ENCODE measurements around the gene ABHD11. TPM values are rescaled to one million over a fixed set of nuclear protein-coding genes. Genes with fewer than 3 reads are reported as not detected.
"Not testable (repeated sequence)": the region's sequence is repeated elsewhere in the genome, so short reads cannot be mapped to it uniquely, and the experiment has no call there.

Gene ABHD11, protein sequence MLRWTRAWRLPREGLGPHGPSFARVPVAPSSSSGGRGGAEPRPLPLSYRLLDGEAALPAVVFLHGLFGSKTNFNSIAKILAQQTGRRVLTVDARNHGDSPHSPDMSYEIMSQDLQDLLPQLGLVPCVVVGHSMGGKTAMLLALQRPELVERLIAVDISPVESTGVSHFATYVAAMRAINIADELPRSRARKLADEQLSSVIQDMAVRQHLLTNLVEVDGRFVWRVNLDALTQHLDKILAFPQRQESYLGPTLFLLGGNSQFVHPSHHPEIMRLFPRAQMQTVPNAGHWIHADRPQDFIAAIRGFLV
- total RNA-seq: 10 to 100 TPM; 21.5 to 22.7 TPM

- Histone ChIP-seq H3K9me3 (no peaks in the 10 kb centered on the region), H3K4me1 (peaks cover 83% of the 10 kb centered on the region), H3K27ac (peak within 1 kb of the TSS; percentile 94 to 100 (median 98)), H3K36me3 (replicated peaks in 1 of 2; ENCODE audit: insufficient read depth in 1 of 2, low read depth in 2 of 2) (peaks cover 0 to 7% of the 10 kb centered on the region in 2 donors), H3K4me3 (peak within 1 kb of the TSS; percentile 49 to 87), H3K27me3 (no peaks in the 10 kb centered on the region)
- DNase-seq: peak; percentile 98 to 100 (median 99)
- WGBS, 2 donors: 0% methylated on average over 21 to 78 of the region's 84 CpGs
- peak; percentile 74 for ATAC-seq
- TF ChIP-seq CTCF (IDR thresholded peaks at IDR 0.05) (peak in 1 of 7 experiments; percentile 4), POLR2A (IDR thresholded peaks at IDR 0.05) (peak; percentile 98 to 99 (median 99))
- intact Hi-C loops (cut with DNase I): no loop called here
Measured at GRCh38 chr7:73738612-73739386, at the start of gene ABHD11. Gene ABHD11 (minus strand): TSS chr7:73738802. CDS start chr7:73738770, 32 bp downstream.

- WGBS, 2 donors: 100% methylated on average over 1 of the region's 1 CpG
- H3K9me3 ChIP-seq; intact Hi-C loops (cut with DNase I); H3K36me3 ChIP-seq (replicated peaks in 1 of 2; ENCODE audit: insufficient read depth in 1 of 2, low read depth in 2 of 2); ATAC-seq; H3K4me3 ChIP-seq; H3K27ac ChIP-seq; DNase-seq; H3K27me3 ChIP-seq: not testable (repeated sequence)
- H3K4me1 ChIP-seq: peaks cover 13% of the 10 kb centered on the region
Measured at GRCh38 chr7:73787786-73788048, 49.1 kb upstream of the ABHD11 start.

DNA sequence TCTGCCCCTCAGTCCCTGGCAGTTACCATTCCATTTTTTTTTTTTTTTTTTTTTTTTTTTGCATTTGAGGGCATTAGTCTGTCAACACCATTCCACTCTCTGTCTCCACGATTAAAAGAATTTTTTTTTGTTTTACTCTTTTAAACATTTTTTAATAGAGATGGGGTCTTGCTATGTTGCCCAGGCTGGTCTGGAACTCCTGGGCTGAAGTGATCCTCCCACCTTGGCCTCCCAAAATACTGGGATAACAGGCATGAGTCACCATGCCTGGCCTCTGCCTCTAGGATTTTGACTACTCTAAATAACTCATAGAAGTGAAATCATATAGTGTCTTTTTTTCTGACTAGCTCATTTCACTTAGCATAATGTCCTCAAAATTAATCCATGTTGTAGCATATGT, 48.0 kb upstream of the ABHD11 start:
- Histone ChIP-seq H3K27ac (no peak overlapping the region), H3K36me3 (replicated peaks in 1 of 2; ENCODE audit: insufficient read depth in 1 of 2, low read depth in 2 of 2) (no peaks in the 10 kb centered on the region), H3K4me3 (no peak overlapping the region), H3K9me3 (no peaks in the 10 kb centered on the region), H3K27me3 (no peaks in the 10 kb centered on the region), H3K4me1 (peaks cover 4% of the 10 kb centered on the region)
- no peak for DNase-seq
- intact Hi-C loops (cut with DNase I): no loop called here
- 79 to 82% methylated on average over 1 of the region's 1 CpG for WGBS, 2 donors
- no peak for TF ChIP-seq POLR2A (IDR thresholded peaks at IDR 0.05)
- TF ChIP-seq CTCF (IDR thresholded peaks at IDR 0.05): no peak
- ATAC-seq: no peak

DNA sequence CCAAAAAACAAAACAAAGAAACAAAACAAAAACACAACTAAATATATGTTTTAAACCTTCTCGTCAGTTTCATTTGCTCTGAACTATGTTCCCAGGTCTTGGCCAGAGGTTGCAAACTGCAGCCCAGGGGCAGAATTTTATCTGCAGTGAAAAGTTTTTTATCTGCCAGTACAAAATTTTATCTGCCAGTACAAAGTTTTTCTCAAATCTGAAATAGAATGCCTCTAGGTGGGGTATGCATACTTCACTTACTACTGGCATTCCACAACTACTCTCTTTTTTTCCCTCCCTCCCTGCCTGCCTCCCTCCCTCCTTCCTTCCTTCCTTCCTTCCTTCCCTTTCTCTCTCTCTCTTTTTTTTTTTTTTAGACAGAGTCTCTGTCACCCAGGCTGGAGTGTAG, 40.9 kb upstream of the ABHD11 start:
- ATAC-seq: peak; percentile 70
- WGBS, 2 donors: 24 to 58% methylated on average over 1 of the region's 1 CpG
- H3K27ac ChIP-seq: peak overlapping the region in 2 of 4 donors; percentile 38 to 44

More for the DNA sequence above, 40.9 kb upstream of the ABHD11 start:
- no peak for DNase-seq
- Histone ChIP-seq H3K4me1 (no peaks in the 10 kb centered on the region), H3K9me3 (no peaks in the 10 kb centered on the region), H3K27me3 (no peaks in the 10 kb centered on the region), H3K4me3 (no peak overlapping the region), H3K36me3 (replicated peaks in 1 of 2; ENCODE audit: insufficient read depth in 1 of 2, low read depth in 2 of 2) (no peaks in the 10 kb centered on the region)
- TF ChIP-seq POLR2A (IDR thresholded peaks at IDR 0.05) (no peak), CTCF (IDR thresholded peaks at IDR 0.05) (peak in 1 of 7 experiments; percentile 16)
- intact Hi-C loops (cut with DNase I): no loop called here

Data from body of pancreas (tissue), 4 donors.